HG02870 (cell line): ENCODE results near the gene PTPRH.
"Not testable (repeated sequence)": the region's sequence is repeated elsewhere in the genome, so short reads cannot be mapped to it uniquely, and the experiment has no call there.

Experiments
- ATAC-seq: cut with Tn5 transposase; IDR thresholded peaks from one replicate; pipeline ENCODE4 v1.9.1; 2021; ENCODE audit warnings: mild to moderate bottlenecking, moderate library complexity; ENCODE audit not compliant: unreplicated experiment

The PTPRH gene

GRCh38 chr19:55227241-55228014 lies 18.1 kb upstream of the PTPRH start:
- no peak for ATAC-seq

- no peak for ATAC-seq
These were observed 17.5 kb upstream of the PTPRH start for GRCh38 chr19:55226788-55227187.

GRCh38 chr19:55226273-55226672 lies 17.0 kb upstream of the PTPRH start:
- ATAC-seq = no peak

DNA sequence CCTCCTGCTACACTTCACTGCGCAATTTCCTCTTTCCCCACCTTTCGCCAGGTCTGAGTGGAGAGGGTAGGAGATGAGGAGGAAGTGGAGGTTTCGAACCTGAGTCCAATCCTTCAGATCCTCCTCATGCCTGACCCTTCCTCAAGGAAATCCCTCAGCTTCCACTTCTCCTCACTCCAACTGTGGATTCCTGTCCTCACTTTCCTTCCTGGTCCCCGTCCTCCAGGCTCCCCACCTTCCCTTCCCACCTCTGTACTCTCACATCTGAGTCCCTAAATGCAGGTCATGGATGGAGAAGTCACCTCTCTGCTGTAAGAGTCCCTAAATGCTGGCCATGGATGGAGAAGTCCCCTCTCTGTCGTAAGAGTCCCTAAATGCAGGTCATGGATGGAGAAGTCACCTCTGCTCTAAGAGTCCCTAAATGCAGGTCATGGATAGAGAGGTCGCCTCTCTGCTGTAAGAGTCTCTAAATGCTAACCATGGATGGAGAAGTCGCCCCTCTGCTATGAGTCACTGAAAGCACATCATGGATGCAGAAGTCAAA lies 16.2 kb upstream of the PTPRH start:
- no peak for ATAC-seq

GRCh38 chr19:55224679-55225414 lies 15.5 kb upstream of the PTPRH start:
- ATAC-seq = not testable (repeated sequence)

- no peak for ATAC-seq
These were observed 14.9 kb upstream of the PTPRH start for GRCh38 chr19:55224038-55224665.

DNA sequence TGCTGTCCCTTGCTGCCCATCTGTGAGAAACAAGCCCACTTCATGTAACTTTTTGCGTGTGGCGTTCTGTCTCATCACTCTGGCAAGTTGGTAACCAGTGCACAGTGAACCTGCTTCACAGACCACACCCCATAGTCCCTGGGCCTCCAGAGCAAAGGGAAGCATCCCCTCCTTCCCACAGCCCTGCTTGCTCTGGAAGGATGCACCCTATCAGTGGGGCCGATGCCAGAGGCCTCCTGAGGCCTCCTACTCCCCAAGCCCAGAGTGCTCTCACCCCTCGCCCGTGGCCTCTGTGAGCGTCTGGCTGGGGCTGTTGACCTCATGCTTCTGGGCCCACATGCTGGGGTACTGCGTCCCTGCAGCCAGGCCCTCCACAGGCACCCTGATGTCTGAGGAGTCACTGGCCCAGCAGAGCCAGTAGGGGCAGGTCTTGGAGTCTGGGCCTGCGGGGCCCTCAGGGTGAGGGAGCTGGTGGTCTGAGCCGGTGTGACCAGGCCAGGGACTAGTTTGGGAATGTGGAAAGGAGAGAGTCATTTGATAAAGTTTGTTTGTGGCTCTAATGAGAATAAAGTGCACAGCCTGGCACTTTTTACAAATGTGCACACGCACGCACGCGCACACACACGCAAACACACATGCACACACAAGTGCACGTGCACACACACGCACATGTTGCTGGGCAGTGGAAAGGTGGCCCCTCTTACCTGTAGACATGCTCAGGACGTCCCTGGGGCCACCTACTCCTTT lies 14.2 kb upstream of the PTPRH start:
- no peak for ATAC-seq

DNA sequence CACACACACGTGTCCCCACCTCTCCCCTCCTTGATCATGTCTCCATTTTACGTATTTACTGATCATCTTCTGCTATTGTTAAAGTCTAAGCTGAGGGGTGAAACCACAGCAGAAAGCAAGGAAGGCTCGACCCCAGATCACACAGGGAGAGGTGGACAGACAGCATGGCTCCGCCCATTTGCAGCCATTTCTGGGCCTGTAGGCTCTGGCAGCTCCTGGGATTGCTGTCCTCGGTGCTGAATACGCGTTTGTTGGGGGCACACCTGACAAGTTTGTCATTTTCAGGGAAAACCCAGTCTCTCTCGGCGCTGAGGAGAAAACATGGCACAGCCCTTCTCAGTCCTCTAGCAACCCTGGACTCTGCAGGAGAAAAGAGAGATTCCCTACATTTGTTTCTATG lies 11.2 kb upstream of the PTPRH start:
- no peak for ATAC-seq

GRCh38 chr19:55216461-55217198 lies 7.3 kb upstream of the PTPRH start:
- ATAC-seq = no peak

GRCh38 chr19:55213547-55213946 lies 4.2 kb upstream of the PTPRH start:
- no peak for ATAC-seq

DNA sequence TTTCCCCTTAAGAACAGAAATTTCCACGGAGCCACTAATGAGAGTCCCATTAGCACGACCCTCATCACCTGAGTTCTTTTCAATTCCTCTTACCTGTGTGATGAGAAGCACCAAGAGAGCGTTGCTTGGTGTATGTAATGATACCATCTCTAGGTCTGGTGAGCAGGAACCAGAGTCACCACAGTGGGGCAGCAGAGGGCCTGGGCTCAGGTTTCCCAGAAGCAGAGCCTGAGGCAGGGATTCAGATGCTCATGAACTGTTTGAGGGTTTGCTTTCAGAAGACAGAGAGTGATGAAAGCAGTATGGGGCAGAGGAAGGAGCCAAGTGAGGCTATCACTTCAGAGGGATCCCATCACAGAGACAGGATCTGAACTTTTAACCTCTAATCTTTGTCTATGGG lies 3.1 kb upstream of the PTPRH start:
- no peak for ATAC-seq

DNA sequence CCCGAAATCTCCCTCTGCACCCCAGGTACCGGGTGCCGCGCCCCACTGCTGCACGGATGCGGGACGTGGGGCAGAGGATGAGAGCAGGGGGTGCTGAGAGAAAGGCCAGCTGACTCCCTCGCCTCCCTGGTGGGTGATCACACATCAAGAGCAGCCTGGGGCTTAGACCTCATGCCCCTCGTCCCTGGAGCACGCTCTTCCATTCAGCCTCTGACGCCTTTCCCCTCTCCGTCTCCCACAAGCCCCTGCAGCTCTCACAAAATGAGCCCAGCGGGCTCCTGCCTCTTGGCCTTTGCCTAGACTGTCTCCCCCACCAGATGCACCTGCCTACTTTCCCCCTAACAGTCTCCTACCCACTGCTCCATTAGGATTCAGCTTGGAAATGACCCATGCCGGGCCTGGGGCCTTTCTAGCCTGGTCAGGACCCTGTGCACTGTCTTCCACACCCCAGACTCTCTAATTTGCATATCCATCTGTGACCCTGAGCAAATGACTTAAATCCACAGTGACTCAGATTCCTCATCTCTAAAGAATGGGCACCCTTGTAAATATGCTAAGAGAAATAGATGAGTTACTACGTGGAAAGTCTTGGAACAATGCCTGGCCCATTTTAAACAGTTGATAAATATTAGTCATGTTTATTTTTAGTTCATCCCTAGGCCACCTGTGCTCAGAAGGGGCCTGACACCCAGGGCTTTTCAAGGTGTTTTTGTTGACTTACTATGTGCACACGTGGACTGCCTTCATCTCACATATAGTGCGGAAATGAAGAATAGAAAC lies 582 bp upstream of the PTPRH start:
- ATAC-seq = no peak

DNA sequence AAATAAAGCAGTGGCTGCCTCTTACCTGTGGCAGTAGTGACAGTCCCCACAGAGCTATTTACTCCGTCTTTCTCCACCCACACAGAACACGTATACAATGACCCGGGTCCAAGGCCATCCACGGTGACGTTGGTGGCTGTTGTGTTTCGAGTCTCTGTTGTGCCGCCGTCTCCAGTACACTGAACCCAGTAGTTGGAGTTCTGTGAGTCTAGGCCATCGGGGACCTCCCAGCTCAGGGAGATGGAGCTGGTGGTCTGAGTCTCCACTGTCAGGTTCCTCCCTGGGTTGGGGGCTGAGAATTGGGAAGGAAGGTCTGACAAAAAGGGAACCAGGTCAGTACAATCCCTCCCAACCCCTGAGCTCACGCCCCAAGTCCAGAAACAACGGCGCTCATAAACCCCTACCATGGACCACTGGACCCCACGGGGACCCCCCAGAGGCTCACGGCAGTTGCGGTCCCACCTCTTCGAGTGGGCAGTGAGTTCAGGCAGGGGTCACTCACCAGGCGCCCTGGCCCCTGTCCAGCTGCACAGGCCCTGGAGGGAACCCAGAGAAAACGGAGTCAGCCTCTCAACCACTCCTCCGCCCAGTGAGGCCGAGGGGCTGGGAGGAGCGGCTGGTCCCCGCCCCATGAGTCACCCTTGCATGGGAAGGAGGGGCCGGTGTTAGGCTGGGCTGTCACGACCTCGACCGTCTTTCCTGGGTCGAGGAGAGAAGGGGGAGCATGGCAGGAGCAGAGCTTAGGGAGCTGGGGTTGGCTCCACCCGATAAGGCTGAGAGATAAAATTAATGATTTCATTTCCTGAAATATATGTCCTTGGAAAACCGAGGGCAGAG lies 2.4 kb downstream of the PTPRH start:
- ATAC-seq = no peak

DNA sequence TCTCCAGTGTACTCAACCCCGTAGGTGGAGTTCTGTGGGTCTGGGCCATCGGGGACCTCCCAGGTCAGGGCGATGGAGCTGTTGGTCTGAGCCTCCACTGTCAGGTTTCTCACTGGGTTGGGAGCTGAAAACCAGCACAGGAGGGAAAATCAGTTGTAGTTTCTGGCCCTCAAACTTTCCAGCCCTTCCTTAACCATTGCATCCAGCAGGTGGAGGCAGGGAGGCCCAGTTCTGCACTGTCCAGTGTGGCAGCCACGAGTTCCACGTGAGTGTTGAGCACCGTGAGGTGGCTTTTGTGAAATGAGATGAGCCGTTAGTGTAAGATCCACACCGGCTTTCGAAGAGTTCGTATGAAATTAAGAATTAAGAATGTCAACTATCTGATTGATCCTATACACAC lies 7.1 kb downstream of the PTPRH start:
- ATAC-seq = not testable (repeated sequence)

DNA sequence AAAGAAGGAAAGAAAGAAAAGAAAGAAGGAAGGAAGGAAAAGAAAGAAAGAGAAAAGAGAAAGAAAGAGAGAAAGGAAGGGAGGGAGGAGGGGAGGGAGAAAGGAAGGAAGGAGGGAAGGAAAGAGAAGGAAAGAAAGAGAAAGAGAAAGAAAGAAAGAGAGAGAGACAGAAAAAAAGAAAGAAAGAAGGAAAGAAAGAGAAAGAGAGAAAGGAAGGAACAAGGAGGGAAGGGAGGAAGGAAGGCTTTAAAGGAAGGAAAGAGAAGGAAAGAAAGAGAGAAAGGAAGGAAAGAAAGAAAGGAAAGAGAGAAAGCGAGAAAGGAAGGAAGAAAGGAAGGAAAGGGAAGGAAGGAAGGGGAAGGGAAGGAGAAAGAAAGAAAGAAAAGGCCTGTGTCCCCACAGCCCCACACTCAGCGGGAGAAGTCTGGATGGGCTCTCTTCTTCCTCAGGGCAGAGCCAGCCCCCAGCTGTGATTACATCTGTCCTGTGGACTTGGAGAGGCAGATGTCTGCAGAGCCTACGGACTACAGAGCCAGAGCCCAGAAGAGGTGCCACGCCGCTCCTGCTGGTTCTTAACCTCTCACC lies 9.6 kb downstream of the PTPRH start:
- ATAC-seq = no peak

DNA sequence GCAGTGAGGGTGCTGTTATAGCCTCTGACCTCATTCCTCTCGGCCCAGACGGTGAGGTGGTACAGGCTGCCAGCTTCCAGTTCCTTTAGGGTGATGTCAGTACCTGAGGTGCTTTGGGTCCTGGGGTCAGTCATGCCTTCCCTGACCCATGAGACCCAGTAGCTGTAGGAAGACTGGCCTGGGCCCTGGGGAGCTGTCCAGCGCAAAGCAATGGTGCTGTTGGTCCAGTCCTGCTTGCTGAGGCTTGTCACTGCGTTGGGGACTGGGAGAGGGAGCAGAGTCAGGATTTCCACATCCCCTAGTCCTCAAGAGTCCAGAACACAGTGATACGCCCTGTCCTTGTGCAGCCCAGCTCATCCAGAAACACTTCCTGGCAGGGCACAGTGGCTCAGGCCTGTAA lies 10.7 kb downstream of the PTPRH start:
- no peak for ATAC-seq

DNA sequence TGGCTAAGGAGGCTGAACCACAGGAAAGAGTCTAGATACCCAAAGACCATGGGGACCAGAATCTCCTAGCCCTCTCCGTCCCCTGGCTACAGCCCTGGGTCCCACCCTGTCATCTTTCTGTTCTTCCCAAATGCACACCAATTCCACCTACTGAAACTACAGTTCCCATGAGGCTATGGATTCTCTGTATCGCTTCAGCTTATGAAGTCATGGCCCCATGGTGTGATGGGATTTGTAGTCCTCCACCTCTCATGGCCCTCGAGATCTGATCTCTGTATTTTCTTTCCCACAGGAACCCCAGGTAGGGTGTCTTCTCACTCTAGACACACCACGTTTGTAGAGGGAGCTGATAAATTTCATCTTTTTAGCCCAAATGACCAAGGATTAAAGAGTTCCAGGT lies 11.8 kb downstream of the PTPRH start:
- no peak for ATAC-seq

DNA sequence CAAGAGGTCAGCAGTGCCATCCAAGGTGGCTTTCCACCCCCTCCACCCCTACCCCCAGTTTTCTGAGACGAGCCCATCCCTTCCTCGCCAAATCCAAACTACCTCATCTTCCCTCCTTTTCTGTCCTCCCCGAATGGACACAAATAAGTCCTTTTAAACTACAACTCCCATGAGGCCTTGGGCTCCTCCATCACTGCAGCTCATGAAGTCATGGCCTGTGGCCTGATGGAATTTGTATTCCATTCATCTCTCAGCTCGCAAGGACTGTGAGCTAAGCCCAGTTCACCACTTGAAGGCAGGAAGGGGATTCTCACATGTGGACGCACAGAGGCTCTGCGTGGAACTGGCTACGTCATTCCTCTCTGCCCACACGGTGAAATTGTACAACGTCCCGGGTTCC lies 12.5 kb downstream of the PTPRH start:
- ATAC-seq = no peak
